Cardiac muscle cell (in vitro differentiated cells and primary cell): ENCODE results near the gene CHRNB1. TPM values are rescaled to one million over a fixed set of nuclear protein-coding genes. Genes with fewer than 3 reads are reported as not detected.
A peak's percentile ranks its signal among the peaks of the same experiment; 100 is the strongest.

ENCODE experiments used
- DNase-seq, 2 donors: peaks; one replicate each; pipeline versions ENCODE4 v3.0.0 to v3.0.0-alpha.2; 2010 to 2017; ENCODE audit warnings: low read depth in 1 of 2, low spot score in 1 of 2
- H3K27ac ChIP-seq: fragments of 200-600 bp; sonication (generic); 2 replicates; pipeline ENCODE4 v1.5.1; 2016
- H3K27me3 ChIP-seq: fragments of 200-600 bp; sonication (generic); 2 replicates; pipeline ENCODE4 v1.6.0; 2016; ENCODE audit warnings: control low read depth
- H3K36me3 ChIP-seq: fragments of 200-600 bp; sonication (generic); 2 replicates; pipeline ENCODE4 v1.5.1; 2016; ENCODE audit warnings: control low read depth
- H3K4me1 ChIP-seq: fragments of 200-600 bp; sonication (generic); 2 replicates; pipeline ENCODE4 v1.8.1; 2017; ENCODE audit warnings: low read depth, mild to moderate bottlenecking, mixed run types
- H3K4me3 ChIP-seq: fragments of 200-600 bp; sonication (generic); 2 replicates; pipeline ENCODE4 v1.5.1; 2016; ENCODE audit warnings: mild to moderate bottlenecking
- H3K9me3 ChIP-seq: fragments of 200-600 bp; sonication (generic); 2 replicates; pipeline ENCODE4 v1.5.1; 2017; ENCODE audit warnings: low read depth, mild to moderate bottlenecking, control low read depth
- polyA plus RNA-seq: library from polyadenylated mRNA; unstranded; fragments of >200 nt; fragmentation: Nextera tagmentation; extraction: Ambion mirVana; gene quantifications from 2 replicates; pipeline ENCODE4 v1.2.1, GENCODE V29; 2016
- total RNA-seq: library from RNA; depleted of rRNA; stranded (reverse); fragments of >200 nt; gene quantifications from 2 replicates; pipeline ENCODE4 v1.2.3, GENCODE V29; 2016
- TF ChIP-seq, protein P1 (sequence below): IDR thresholded peaks from 2 replicates; pipeline ENCODE4 v1.5.1; 2012; ENCODE audit warnings: low read depth, mild to moderate bottlenecking, low read length

The CHRNB1 gene
- total and polyA plus RNA-seq, 2 experiments from 2014 or later, result 8.5 to 28.6 TPM

GRCh38 chr17:7460850-7461660 is 16.2 kb downstream of the CHRNB1 start:
- TF ChIP-seq, protein P1, sequence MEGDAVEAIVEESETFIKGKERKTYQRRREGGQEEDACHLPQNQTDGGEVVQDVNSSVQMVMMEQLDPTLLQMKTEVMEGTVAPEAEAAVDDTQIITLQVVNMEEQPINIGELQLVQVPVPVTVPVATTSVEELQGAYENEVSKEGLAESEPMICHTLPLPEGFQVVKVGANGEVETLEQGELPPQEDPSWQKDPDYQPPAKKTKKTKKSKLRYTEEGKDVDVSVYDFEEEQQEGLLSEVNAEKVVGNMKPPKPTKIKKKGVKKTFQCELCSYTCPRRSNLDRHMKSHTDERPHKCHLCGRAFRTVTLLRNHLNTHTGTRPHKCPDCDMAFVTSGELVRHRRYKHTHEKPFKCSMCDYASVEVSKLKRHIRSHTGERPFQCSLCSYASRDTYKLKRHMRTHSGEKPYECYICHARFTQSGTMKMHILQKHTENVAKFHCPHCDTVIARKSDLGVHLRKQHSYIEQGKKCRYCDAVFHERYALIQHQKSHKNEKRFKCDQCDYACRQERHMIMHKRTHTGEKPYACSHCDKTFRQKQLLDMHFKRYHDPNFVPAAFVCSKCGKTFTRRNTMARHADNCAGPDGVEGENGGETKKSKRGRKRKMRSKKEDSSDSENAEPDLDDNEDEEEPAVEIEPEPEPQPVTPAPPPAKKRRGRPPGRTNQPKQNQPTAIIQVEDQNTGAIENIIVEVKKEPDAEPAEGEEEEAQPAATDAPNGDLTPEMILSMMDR, result no peak
- Histone ChIP-seq H3K4me3 (no peak overlapping the region), H3K27me3 (no peaks in the 10 kb centered on the region), H3K9me3 (no peaks in the 10 kb centered on the region), H3K4me1 (no peaks in the 10 kb centered on the region), H3K27ac (no peak overlapping the region), H3K36me3 (peaks cover 3% of the 10 kb centered on the region)
- DNase-seq, result no peak

DNA sequence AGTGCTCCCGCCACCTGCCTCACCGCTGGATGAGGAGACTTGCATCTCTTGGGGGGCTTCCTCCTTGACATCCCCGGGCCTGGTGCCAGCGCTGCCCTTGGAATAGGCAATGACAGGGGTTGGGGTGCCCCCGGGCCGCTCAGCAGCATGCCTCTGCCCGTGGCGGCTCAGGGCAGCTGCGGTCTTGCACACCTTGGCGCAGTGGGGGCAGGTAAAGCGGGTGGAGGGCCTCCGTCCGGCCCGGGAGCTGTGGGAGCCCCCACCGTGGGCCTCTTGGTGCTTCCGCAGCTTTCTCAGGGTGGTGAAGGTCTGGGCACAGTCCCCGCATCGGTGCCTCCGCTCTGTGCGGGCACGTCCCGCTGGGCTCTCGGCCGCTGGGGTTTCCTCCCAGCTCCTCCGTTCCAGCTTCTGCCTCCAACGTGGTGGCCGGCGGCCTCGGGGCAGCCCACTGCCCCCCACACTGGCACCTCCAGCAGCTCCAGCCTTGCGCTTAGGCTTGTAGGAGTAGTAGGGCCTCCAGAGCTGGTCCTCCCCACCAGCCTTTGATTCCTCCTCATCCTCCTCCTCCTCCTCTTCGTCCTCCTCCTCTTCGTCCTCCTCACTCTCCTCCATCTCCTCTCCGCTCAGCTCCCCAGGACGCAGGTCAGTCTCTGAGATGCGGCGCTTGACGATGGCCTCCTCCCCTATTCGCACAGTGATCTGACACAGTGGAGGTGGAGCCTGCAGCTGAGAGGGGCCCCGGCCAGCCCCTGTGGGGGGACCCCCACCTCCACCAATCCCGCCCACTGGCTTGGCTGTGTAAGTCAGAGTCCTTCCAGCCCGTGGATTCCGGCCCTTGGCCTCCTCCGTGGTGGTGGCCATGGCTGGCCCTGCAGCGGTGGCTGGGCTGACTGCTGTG is 17.9 kb downstream of the CHRNB1 start:
- Histone ChIP-seq H3K36me3 (peaks cover 3% of the 10 kb centered on the region), H3K27ac (peak overlapping the region; percentile 54), H3K27me3 (no peaks in the 10 kb centered on the region), H3K9me3 (no peaks in the 10 kb centered on the region), H3K4me3 (no peak overlapping the region), H3K4me1 (no peaks in the 10 kb centered on the region)
- TF ChIP-seq, protein P1, result no peak
- DNase-seq, result no peak

DNA sequence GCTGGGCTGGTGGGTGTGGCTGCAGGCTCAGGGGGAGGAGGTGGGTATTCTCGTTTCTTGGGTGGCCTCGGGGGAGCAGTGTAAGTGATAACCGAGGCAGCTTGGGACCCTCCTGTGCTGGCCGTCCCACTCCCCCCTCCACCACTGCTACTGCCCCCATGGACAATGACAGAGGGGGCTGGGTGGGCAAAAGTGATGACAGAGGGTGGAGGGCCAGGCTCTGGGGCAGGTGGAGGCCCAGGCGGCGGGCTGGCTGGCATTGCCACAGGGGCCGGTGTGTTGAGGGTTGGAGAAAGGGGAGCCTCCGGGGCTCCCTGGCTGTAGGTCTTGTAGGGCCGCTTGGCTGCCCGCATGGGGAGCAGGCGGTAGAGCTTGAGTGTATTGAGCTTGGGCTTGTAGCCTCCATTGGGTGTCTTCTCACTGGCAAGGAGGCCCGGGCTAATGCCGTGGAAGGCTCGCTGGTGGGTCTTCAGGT is 18.5 kb downstream of the CHRNB1 start:
- no peak for DNase-seq
- Histone ChIP-seq H3K4me3 (no peak overlapping the region), H3K36me3 (peaks cover 3% of the 10 kb centered on the region), H3K27ac (peak overlapping the region; percentile 54), H3K27me3 (no peaks in the 10 kb centered on the region), H3K9me3 (no peaks in the 10 kb centered on the region), H3K4me1 (no peaks in the 10 kb centered on the region)
- TF ChIP-seq, protein P1, result no peak

- Histone ChIP-seq H3K27me3 (no peaks in the 10 kb centered on the region), H3K36me3 (peaks cover 3% of the 10 kb centered on the region), H3K27ac (peak overlapping the region; percentile 54), H3K4me3 (no peak overlapping the region), H3K9me3 (no peaks in the 10 kb centered on the region), H3K4me1 (peaks cover 3% of the 10 kb centered on the region)
- no peak for DNase-seq
- TF ChIP-seq, protein P1, result no peak
These were observed 19.2 kb downstream of the CHRNB1 start for GRCh38 chr17:7464081-7464480.

- no peak for DNase-seq
- H3K4me3 ChIP-seq, result no peak overlapping the region
- TF ChIP-seq, protein P1, result no peak
- peaks cover 5% of the 10 kb centered on the region for H3K4me1 ChIP-seq
- H3K27ac ChIP-seq, result no peak overlapping the region
- H3K27me3 ChIP-seq, result no peaks in the 10 kb centered on the region
- peaks cover 3% of the 10 kb centered on the region for H3K36me3 ChIP-seq
- H3K9me3 ChIP-seq, result no peaks in the 10 kb centered on the region
These were observed 20.9 kb downstream of the CHRNB1 start for GRCh38 chr17:7465597-7466275.
